HepG2 (cell line): ENCODE results near the gene KCNT2. TPM values are rescaled to one million over a fixed set of nuclear protein-coding genes. Genes with fewer than 3 reads are reported as not detected.

Source experiments
- ARID2 ChIP-seq: sonication (generic); formaldehyde crosslinking; IDR thresholded peaks from 2 replicates; pipeline ENCODE4 v1.8.1; 2022; ENCODE audit warnings: mild to moderate bottlenecking, missing genetic modification reagents, borderline replicate concordance
- ARID5B ChIP-seq: IDR thresholded peaks from 2 replicates; pipeline ENCODE4 v1.4.0; 2020; ENCODE audit warnings: mild to moderate bottlenecking, missing genetic modification reagents
- ATAD3A ChIP-seq: sonication (generic); formaldehyde crosslinking; IDR thresholded peaks from 2 replicates; pipeline ENCODE4 v1.4.0; 2020; ENCODE audit warnings: missing genetic modification reagents
- ATF2 ChIP-seq: sonication (generic); formaldehyde crosslinking; IDR thresholded peaks from 2 replicates; pipeline ENCODE4 v1.4.0; 2020; ENCODE audit warnings: missing genetic modification reagents
- DNMT1 ChIP-seq: sonication (generic); formaldehyde crosslinking; IDR thresholded peaks from 2 replicates; pipeline ENCODE4 v1.5.1; 2020; ENCODE audit warnings: mild to moderate bottlenecking, missing genetic modification reagents
- EHMT2 ChIP-seq: fragments of 200-600 bp; sonication (generic); IDR thresholded peaks from 2 replicates; pipeline ENCODE4 v1.7.0; 2017; ENCODE audit warnings: antibody characterized with exemption, low read depth, low read length, borderline replicate concordance
- HMG20A ChIP-seq: IDR thresholded peaks from 2 replicates; pipeline ENCODE4 v1.6.1; 2016; ENCODE audit warnings: borderline replicate concordance
- JUN ChIP-seq: sonication (generic); formaldehyde crosslinking; IDR thresholded peaks from 2 replicates; pipeline ENCODE4 v1.4.0; 2020; ENCODE audit warnings: mild to moderate bottlenecking, missing genetic modification reagents
- KDM4B ChIP-seq: sonication (generic); formaldehyde crosslinking; IDR thresholded peaks from 2 replicates; pipeline ENCODE4 v1.4.0; 2020; ENCODE audit warnings: missing genetic modification reagents
- LCORL ChIP-seq, 2 experiments: fragments of 450-650 bp in 1 of 2; sonication (generic) in 1 of 2; formaldehyde crosslinking in 1 of 2; IDR thresholded peaks; 2 replicates each; pipeline versions ENCODE4 v1.5.0 to v1.6.1; 2017 to 2020; ENCODE audit warnings: antibody characterized with exemption in 1 of 2, missing genetic modification reagents in 1 of 2
- NFYC ChIP-seq: IDR thresholded peaks from 2 replicates; pipeline ENCODE4 v1.6.1; 2016; ENCODE audit warnings: missing genetic modification reagents, missing compliant biosample characterization
- NR2F1 ChIP-seq, 2 experiments: fragments of 450-650 bp in 1 of 2; formaldehyde crosslinking in 1 of 2; IDR thresholded peaks; 2 replicates each; pipeline versions ENCODE4 v1.5.0 to v1.6.1; 2016 to 2020; ENCODE audit warnings: mild to moderate bottlenecking in 1 of 2, missing compliant biosample characterization in 1 of 2, missing genetic modification reagents in 1 of 2, moderate library complexity in 1 of 2
- PHF8 ChIP-seq: sonication (generic); formaldehyde crosslinking; IDR thresholded peaks from 2 replicates; pipeline ENCODE4 v1.5.0; 2020; ENCODE audit warnings: missing genetic modification reagents
- RXRB ChIP-seq: IDR thresholded peaks from 2 replicates; pipeline ENCODE4 v1.6.1; 2016; ENCODE audit warnings: borderline replicate concordance, missing genetic modification reagents, missing compliant biosample characterization
- SKI ChIP-seq: fragments of 450-650 bp; IDR thresholded peaks from one replicate; pipeline ENCODE4 v1.6.1; 2018; ENCODE audit warnings: mild to moderate bottlenecking; ENCODE audit not compliant: partially characterized antibody
- SPEN ChIP-seq: sonication (generic); formaldehyde crosslinking; IDR thresholded peaks from 2 replicates; pipeline ENCODE4 v1.5.1; 2020; ENCODE audit warnings: low read depth, mild to moderate bottlenecking, missing genetic modification reagents
- TCF7L2 ChIP-seq: IDR thresholded peaks from 2 replicates; pipeline ENCODE4 v1.6.1; 2011; ENCODE audit warnings: mild to moderate bottlenecking, low read depth, low read length, moderate library complexity
- ZC3H13 ChIP-seq: sonication (generic); formaldehyde crosslinking; IDR thresholded peaks from 2 replicates; pipeline ENCODE4 v1.8.1; 2023; ENCODE audit warnings: mild to moderate bottlenecking, missing genetic modification reagents, moderate library complexity
- ZNF230 ChIP-seq: sonication (generic); formaldehyde crosslinking; IDR thresholded peaks from 2 replicates; pipeline ENCODE4 v1.4.0; 2020; ENCODE audit warnings: mild to moderate bottlenecking, missing genetic modification reagents
- ZNF337 ChIP-seq: sonication (generic); formaldehyde crosslinking; IDR thresholded peaks from 2 replicates; pipeline ENCODE4 v1.5.1; 2020; ENCODE audit warnings: missing genetic modification reagents, low read depth, mild to moderate bottlenecking, borderline replicate concordance
- ZNF784 ChIP-seq: sonication (generic); formaldehyde crosslinking; IDR thresholded peaks from 2 replicates; pipeline ENCODE4 v1.5.1; 2020; ENCODE audit warnings: missing genetic modification reagents, mild to moderate bottlenecking, borderline replicate concordance
- ZNF83 ChIP-seq: sonication (generic); formaldehyde crosslinking; IDR thresholded peaks from 2 replicates; pipeline ENCODE4 v1.4.0; 2020; ENCODE audit warnings: missing genetic modification reagents, mild to moderate bottlenecking, borderline replicate concordance
- polyA plus RNA-seq, 8 experiments: library from polyadenylated mRNA; depleted of rRNA in 3 of 8; stranded (reverse) in 7 of 8; unstranded in 1 of 8; fragments of >200 nt; fragmentation: Illumina TruSeq in 4 of 8; extraction: Trizol in 4 of 8; gene quantifications; 2 replicates each; pipeline versions ENCODE4 v1.2.1 to v1.2.3, GENCODE V29; 2011 to 2016; ENCODE audit warnings: low read depth in 4 of 8, missing spikeins in 1 of 8, mixed read lengths in 1 of 8; ENCODE audit not compliant: insufficient read depth in 1 of 8
- total RNA-seq, 5 experiments: library from RNA; depleted of rRNA; stranded (reverse); fragments of >200 nt; fragmentation: Illumina TruSeq; extraction: Trizol; gene quantifications; 2 replicates each; pipeline ENCODE4 v1.2.3, GENCODE V29; 2016; ENCODE audit warnings: low read depth in 1 of 5

The KCNT2 gene
- total and polyA plus RNA-seq, 2 of the 13 experiments (the other 11 are each of a cell fraction or from before 2014, with no cell fraction given) = not detected

- TF ChIP-seq ZC3H13 (CRISPR knock-in tag) = no peak
- TF ChIP-seq ZNF230 (CRISPR knock-in tag) = no peak
- no peak for TF ChIP-seq ZNF337 (CRISPR knock-in tag)
- no peak for TF ChIP-seq PHF8 (CRISPR knock-in tag)
- no peak for TF ChIP-seq DNMT1 (CRISPR knock-in tag)
- no peak for TF ChIP-seq ZNF83 (CRISPR knock-in tag)
- 0 out of 2 replicates have a peak, but pooled peaks have one; percentile 30 for TF ChIP-seq EHMT2
- no peak for TF ChIP-seq NFYC (CRISPR knock-in tag)
- TF ChIP-seq ATAD3A (CRISPR knock-in tag) = no peak
- no peak for TF ChIP-seq KDM4B (CRISPR knock-in tag)
- TF ChIP-seq JUN (CRISPR knock-in tag) = no peak
- TF ChIP-seq RXRB (CRISPR knock-in tag) = peak; percentile 94
- 0 out of 2 replicates have a peak, but pooled peaks have one; percentile 44 for TF ChIP-seq ATF2 (CRISPR knock-in tag)
- TF ChIP-seq HMG20A (CRISPR knock-in tag) = peak; percentile 87
- TF ChIP-seq NR2F1 (CRISPR knock-in tag; IDR thresholded peaks at IDR 0.05) = peak; percentile 14 to 46; a peak in 1 of 4 replicates
- peak; percentile 89 for TF ChIP-seq LCORL (IDR thresholded peaks at IDR 0.05)
- no peak; the same call in 1 of the 2 replicates for TF ChIP-seq LCORL (CRISPR knock-in tag; IDR thresholded peaks at IDR 0.05)
- TF ChIP-seq ARID2 = no peak
- peak; percentile 53 for TF ChIP-seq SKI
- TF ChIP-seq SPEN (CRISPR knock-in tag) = no peak
- TF ChIP-seq ZNF784 (CRISPR knock-in tag) = no peak
- TF ChIP-seq ARID5B (CRISPR knock-in tag) = peak; percentile 91
- no peak for TF ChIP-seq TCF7L2
These were observed 206.8 kb downstream of the KCNT2 start (continued) for GRCh38 chr1:196401452-196401833.
